ENCODE results near the gene PRG3. TPM values are rescaled to one million over a fixed set of nuclear protein-coding genes. Genes with fewer than 3 reads are reported as not detected.

PRG3 gene
- total RNA-seq, 2 donors from 2014 or later, result not detected

- no peaks in the 10 kb centered on the region for H3K4me1 ChIP-seq
- ATAC-seq, result no peak
- intact Hi-C loops (cut with DNase I), result no loop called here
Observed at GRCh38 chr11:57399972-57400578, 19.1 kb upstream of the PRG3 start.

GRCh38 chr11:57399221-57399620 lies 18.3 kb upstream of the PRG3 start:
- no peaks in the 10 kb centered on the region for H3K36me3 ChIP-seq (replicated peaks in 1 of 2; ENCODE audit: insufficient read depth in 1 of 2, low read depth in 2 of 2)
- no peak for DNase-seq
- H3K4me1 ChIP-seq, result no peaks in the 10 kb centered on the region
- no peak overlapping the region for H3K4me3 ChIP-seq
- intact Hi-C loops (cut with DNase I), result no loop called here
- WGBS, 2 donors, result 83 to 84% methylated on average over 5 of the region's 5 CpGs
- no peak overlapping the region for H3K27ac ChIP-seq
- no peak for ATAC-seq
- no peaks in the 10 kb centered on the region for H3K9me3 ChIP-seq
- no peak for TF ChIP-seq POLR2A (IDR thresholded peaks at IDR 0.05)
- TF ChIP-seq CTCF (IDR thresholded peaks at IDR 0.05), result no peak
- no peaks in the 10 kb centered on the region for H3K27me3 ChIP-seq

More at GRCh38 chr11:57399972-57400578, 19.1 kb upstream of the PRG3 start:
- Histone ChIP-seq H3K27ac (no peak overlapping the region), H3K36me3 (replicated peaks in 1 of 2; ENCODE audit: insufficient read depth in 1 of 2, low read depth in 2 of 2) (no peaks in the 10 kb centered on the region), H3K9me3 (no peaks in the 10 kb centered on the region), H3K27me3 (no peaks in the 10 kb centered on the region), H3K4me3 (no peak overlapping the region)
- DNase-seq, result no peak
- TF ChIP-seq POLR2A (IDR thresholded peaks at IDR 0.05) (no peak), CTCF (IDR thresholded peaks at IDR 0.05) (no peak)
- 71 to 83% methylated on average over 4 of the region's 4 CpGs for WGBS, 2 donors

DNA sequence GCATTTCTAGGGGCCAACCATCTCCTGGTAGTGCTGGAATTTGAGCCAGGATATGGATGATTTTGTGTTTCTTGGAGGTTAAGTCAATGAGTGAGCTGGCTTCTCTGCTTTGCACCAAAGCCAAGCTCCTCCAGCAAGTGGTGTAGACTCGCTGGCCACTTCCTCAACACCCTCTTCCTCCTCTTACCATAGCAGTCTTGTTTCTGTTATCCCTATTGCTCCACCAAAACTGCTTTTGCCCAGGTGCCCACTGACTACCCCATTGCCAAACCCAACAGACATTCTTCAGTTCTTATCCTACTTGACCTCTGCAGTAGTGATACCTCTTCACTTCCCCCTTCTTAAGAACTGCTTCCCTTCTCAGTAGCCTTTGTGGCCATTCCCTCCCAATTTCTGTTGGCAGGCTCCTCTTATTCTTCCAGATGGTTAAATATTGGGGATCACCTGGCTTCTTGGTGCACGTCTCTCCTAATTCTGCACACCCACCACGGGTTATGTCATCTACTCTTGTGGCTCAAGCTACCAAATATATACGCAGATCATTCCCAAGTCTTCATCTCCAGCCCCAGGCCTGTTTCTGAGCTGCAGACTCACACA lies 16.5 kb upstream of the PRG3 start:
- Histone ChIP-seq H3K9me3 (no peaks in the 10 kb centered on the region), H3K4me1 (no peaks in the 10 kb centered on the region), H3K27me3 (no peaks in the 10 kb centered on the region), H3K4me3 (no peak overlapping the region), H3K36me3 (replicated peaks in 1 of 2; ENCODE audit: insufficient read depth in 1 of 2, low read depth in 2 of 2) (no peaks in the 10 kb centered on the region), H3K27ac (no peak overlapping the region)
- no peak for DNase-seq
- intact Hi-C loops (cut with DNase I), result no loop called here
- no peak for ATAC-seq
- 79 to 80% methylated on average over 4 of the region's 4 CpGs for WGBS, 2 donors
- TF ChIP-seq CTCF (IDR thresholded peaks at IDR 0.05) (no peak), POLR2A (IDR thresholded peaks at IDR 0.05) (no peak)

- no peak for TF ChIP-seq POLR2A (IDR thresholded peaks at IDR 0.05)
- Histone ChIP-seq H3K36me3 (replicated peaks in 1 of 2; ENCODE audit: insufficient read depth in 1 of 2, low read depth in 2 of 2) (no peaks in the 10 kb centered on the region), H3K9me3 (no peaks in the 10 kb centered on the region), H3K4me3 (no peak overlapping the region), H3K4me1 (no peaks in the 10 kb centered on the region), H3K27me3 (no peaks in the 10 kb centered on the region), H3K27ac (no peak overlapping the region)
- ATAC-seq (no peak), DNase-seq (no peak)
- intact Hi-C loops (cut with DNase I), result no loop called here
- WGBS, 2 donors, result 57 to 58% methylated on average over 2 of the region's 2 CpGs
Observed at GRCh38 chr11:57396744-57397143, 15.8 kb upstream of the PRG3 start.

GRCh38 chr11:57395905-57396623 lies 15.1 kb upstream of the PRG3 start:
- WGBS, 2 donors, result 80 to 87% methylated on average over 10 to 11 of the region's 11 CpGs
- TF ChIP-seq CTCF (IDR thresholded peaks at IDR 0.05) (no peak), POLR2A (IDR thresholded peaks at IDR 0.05) (no peak)
- H3K4me1 ChIP-seq, result no peaks in the 10 kb centered on the region
- no peak overlapping the region for H3K4me3 ChIP-seq
- no peaks in the 10 kb centered on the region for H3K27me3 ChIP-seq
- DNase-seq (no peak), ATAC-seq (no peak)
- intact Hi-C loops (cut with DNase I), result no loop called here
- H3K27ac ChIP-seq, result no peak overlapping the region
- no peaks in the 10 kb centered on the region for H3K9me3 ChIP-seq
- no peaks in the 10 kb centered on the region for H3K36me3 ChIP-seq (replicated peaks in 1 of 2; ENCODE audit: insufficient read depth in 1 of 2, low read depth in 2 of 2)
